ENCODE measurements around the gene NFIA. TPM values are rescaled to one million over a fixed set of nuclear protein-coding genes. Genes with fewer than 3 reads are reported as not detected.
"Not testable (repeated sequence)": the region's sequence is repeated elsewhere in the genome, so short reads cannot be mapped to it uniquely, and the experiment has no call there.

The NFIA gene
- total RNA-seq, 1 donor from 2014 or later = 0.20 TPM

DNA sequence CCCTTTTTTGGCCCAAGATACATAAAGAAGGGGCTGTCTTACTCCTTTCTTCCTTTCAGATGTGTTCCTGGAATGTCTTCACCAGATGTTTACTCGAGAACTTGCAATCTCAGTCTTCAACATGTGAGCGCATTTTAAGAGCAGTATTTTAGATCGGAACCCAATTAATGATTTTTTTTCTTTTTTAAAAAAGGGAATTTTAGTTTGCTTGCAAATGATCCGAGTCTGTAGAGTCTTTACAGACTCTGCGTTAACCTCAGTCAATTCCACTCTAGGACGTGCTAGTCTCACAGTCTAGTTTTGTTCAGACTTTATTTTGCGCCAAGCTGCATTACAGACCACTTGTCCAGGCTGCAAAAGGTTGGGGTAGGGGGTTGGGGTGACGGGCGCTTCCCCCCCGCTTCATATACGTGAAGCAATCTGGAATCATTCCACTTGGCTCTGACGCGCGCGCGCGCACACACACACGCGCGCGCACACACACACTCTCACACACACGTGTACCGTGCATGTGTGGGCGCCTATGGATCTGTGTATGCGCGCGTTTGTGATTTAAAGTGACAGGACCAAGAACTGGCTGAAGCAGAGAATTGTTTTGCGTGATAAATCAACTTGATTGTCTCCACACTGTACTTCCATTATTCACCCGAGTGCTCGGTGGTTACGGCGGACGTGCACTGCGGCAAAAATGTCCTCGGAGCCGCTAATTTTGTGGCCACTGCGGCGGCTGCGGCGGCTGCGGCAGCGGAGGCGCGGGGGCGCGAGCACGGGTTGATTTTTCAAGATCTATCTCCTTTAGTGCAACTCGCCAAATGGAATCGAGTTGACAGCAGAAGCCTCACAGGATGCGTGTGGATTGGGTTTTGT, 25.6 kb upstream of the NFIA start:
- intact Hi-C loops (cut with micrococcal nuclease) = loop anchor here (1.0 kb wide), 1 partner anchor 21 kb away; no protein-coding TSS in a partner anchor

GRCh38 chr1:61058483-61059245, 23.7 kb upstream of the NFIA start:
- intact Hi-C loops (cut with micrococcal nuclease) = no loop called here

DNA sequence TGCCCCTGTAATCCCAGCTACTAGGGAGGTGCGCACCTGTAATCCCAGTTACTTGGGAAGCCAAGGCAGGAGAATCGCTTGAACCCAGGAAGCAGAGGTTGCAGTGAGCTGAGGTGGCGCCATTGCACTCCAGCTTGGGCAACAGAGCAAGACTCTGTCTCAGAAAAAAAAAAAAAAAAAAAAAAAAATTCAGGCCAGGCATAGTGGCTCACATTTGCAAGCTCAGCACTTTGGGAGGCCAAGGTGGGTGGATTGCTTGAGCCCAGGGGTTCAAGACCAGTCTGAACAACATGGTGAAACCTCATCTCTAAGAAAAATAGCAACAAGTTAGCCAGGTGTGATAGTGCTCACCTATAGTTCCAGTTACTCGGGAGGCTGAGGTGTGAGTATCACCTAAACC, 20.8 kb upstream of the NFIA start:
- intact Hi-C loops (cut with micrococcal nuclease) = not testable (repeated sequence)

GRCh38 chr1:61064673-61065072, 17.7 kb upstream of the NFIA start:
- intact Hi-C loops (cut with micrococcal nuclease) = no loop called here

DNA sequence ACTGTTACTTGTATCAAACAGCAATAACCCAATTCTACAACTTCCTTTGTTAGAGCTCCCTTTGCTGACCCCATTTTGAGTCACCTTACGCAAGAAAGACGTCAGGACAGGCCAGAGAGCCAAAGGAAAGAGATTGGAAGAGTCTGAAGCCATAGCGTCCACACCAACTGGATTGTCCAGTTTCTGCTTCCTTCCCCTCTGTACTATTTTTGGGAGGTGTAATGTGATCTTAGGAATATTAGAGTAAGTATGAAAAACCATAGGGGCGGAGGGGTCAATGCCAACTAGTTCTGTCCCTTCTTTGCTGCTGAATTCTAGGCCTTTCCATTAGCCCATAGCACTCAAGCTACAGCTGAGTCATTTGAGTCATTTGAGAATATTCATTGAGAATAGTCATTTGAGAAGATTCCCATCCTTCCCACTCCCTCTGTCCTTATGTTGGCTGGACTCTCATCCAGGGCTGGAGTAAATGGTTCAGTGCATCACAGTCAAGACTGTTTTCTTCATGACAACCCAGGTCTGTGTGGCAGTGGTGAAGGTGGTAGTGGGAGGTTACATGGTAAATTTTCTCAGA, 14.8 kb upstream of the NFIA start:
- intact Hi-C loops (cut with micrococcal nuclease) = no loop called here

GRCh38 chr1:61070054-61070453, 12.3 kb upstream of the NFIA start:
- intact Hi-C loops (cut with micrococcal nuclease) = no loop called here

DNA sequence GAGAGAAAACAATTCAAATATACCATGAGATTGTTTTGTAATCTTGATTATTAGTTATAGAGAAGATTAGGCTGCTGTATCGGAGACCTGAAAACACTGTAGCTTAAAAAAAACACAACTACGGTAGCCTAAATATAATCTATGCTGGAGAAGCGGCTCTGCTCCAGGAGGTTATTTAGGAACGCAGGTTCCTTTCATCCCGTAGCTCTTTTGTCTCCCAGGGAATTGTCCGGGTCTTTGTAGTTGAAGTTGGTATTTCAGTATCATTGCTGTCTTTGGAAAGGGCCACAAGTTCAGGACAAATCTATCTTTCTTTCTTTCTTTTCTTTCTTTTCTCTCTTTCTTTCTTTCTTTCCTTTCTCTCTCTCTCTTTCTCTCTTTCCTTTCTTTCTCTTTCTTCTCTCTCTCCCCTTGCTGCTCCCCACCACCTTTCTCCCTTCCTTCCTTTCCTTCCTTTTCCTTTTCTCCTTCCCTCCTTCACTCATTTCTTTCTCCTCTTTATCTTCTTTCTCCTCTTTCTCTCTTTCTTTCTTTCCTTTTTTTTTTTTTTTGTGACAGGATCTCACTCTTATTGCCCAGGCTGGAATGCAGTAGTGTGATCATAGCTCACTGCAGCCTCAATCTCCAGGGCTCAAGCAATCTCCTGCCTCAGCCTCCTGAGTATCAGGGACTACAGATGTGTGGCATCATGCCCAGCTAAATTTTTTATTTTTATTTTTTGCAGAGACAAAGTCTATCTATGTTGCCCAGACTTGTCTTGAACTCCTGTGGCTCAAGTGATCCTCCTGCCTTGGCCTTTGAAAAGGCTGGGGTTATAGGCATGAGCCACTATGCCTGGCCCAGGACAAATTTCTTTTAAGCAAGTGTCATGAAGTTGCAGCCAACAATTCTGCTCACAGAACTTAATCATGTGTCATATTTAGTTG, 10.9 kb upstream of the NFIA start:
- intact Hi-C loops (cut with micrococcal nuclease) = no loop called here

DNA sequence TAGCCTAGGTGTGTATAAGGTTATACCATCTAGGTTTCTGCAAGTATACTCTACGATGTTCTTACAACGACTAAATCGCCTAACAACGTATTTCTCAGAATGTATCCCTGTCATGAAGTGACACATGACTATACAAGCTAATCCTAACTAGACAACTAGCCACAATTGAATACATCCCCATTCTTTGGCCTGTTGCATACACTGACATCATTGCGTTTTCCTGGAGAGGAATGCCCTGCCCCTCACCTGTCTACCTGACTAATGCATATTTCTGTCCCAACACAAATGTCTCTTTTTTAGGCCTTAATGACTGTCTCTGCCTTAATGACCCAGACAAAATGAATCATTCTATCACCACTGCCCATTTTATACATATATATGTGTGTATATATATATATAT, 8.5 kb upstream of the NFIA start:
- intact Hi-C loops (cut with micrococcal nuclease) = no loop called here

DNA sequence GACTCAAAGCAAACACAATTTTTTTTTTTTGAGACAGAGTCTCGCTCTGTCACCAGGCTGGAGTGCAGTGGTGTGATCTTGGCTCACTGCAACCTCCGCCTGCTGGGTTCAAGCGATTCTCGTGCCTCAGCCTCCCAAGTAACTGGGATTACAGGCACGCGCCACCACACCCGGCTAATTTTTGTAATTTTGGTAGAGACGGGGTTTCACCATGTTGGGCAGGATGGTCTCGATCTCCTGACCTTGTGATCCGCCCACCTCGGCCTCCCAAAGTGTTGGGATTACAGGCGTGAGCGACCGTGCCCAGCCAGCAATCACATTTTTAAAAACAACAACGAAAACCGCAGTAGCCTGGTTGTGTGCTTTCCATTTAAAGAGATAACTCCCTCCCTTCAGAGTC, 6.5 kb upstream of the NFIA start:
- intact Hi-C loops (cut with micrococcal nuclease) = loop anchor here (5.0 kb wide), 2 partner anchors 651 to 1706 kb away; partner anchors contain the start of genes ATG4C and TM2D1

GRCh38 chr1:61076728-61077675, 5.4 kb upstream of the NFIA start:
- intact Hi-C loops (cut with micrococcal nuclease) = loop anchor here (5.0 kb wide), 2 partner anchors 650 to 1705 kb away; partner anchors contain the start of genes ATG4C and TM2D1

DNA sequence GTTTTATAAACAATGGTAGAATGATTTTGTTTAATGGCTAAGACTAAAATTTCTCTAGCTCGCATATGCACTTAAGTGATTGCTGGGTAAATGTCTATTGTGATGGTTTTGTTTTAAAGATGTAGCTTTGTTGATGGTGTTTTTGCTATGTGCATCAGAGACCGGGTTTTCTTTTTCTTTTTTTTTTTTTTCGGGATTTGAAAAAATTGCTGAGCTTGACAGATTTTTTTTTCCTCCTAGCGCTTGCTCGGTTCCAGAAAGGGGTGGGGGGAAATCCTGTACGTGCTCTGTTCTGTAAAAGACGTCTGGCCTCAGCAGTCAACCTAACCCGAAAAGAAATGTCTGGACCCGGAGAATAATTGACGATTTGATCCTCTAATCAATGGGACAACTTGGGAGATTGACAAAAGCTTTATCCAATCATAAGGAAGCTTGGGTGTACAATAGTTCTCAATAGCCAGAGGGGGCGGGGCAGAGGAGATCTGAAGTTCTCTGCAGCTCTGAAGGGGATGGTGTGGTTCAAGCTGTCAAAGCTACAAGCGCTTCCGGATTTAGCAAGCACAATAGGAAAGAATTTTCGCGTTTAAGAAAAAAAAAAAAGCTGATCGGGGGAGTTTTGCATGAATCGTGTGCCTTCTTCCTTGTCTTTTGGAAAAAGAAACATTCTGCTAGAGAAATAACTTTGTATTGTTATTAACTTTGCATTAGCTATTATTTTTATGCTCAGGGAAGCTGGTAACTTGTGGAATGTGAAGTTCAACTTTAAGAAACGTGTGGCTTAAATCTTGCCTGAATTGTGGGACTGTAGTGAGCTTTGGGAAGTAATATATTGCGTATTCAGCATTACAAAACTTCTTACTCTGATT, 4.5 kb upstream of the NFIA start:
- intact Hi-C loops (cut with micrococcal nuclease) = loop anchor here (1.0 to 5.0 kb wide), 5 partner anchors 21 to 1704 kb away; partner anchors contain the start of genes ATG4C, TM2D1 and USP1

DNA sequence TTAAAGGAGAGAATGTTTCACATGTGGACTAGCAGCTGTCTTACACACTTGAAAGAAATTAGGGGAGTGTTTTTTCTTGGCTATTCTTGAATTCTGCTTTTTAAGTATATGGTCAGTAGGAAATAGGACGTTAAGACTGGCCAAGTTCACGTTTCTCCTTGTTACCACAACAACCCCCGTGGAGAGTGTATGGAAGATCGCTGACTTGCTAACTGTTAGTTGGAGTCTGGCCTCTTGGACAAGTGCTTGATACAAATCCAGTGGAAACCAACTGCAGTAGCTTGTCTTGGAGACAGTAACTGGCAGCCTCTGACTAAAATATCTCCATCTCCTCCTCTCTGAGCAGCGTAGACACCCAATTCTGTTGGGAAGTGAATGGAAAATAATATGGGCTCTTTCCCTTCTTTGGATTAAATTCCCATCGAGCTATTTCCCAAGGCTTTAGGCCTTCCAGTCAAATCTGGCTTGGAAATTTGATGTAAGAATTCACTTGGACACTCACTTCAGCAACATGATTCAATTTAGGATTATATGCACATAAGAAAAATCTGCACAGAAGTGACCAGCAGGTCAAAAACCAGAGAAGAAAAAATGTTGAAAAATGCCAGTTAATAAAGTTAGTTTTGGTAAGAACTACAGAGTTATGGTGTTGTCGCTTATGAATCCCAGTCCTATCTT, 3.6 kb upstream of the NFIA start:
- intact Hi-C loops (cut with micrococcal nuclease) = loop anchor here (1.0 to 5.0 kb wide), 5 partner anchors 21 to 1704 kb away; partner anchors contain the start of genes ATG4C, TM2D1 and USP1

- intact Hi-C loops (cut with micrococcal nuclease) = loop anchor here (2.0 to 5.0 kb wide), 3 partner anchors 648 to 1703 kb away; partner anchors contain the start of genes ATG4C, TM2D1 and USP1
Measured at GRCh38 chr1:61079296-61079897, 3.0 kb upstream of the NFIA start.

- intact Hi-C loops (cut with micrococcal nuclease) = loop anchor here (2.0 to 10.0 kb wide), 5 partner anchors 38 to 1702 kb away; partner anchors contain the start of genes ATG4C, HOOK1, TM2D1 and USP1
Measured at GRCh38 chr1:61079898-61080336, 2.4 kb upstream of the NFIA start.

DNA sequence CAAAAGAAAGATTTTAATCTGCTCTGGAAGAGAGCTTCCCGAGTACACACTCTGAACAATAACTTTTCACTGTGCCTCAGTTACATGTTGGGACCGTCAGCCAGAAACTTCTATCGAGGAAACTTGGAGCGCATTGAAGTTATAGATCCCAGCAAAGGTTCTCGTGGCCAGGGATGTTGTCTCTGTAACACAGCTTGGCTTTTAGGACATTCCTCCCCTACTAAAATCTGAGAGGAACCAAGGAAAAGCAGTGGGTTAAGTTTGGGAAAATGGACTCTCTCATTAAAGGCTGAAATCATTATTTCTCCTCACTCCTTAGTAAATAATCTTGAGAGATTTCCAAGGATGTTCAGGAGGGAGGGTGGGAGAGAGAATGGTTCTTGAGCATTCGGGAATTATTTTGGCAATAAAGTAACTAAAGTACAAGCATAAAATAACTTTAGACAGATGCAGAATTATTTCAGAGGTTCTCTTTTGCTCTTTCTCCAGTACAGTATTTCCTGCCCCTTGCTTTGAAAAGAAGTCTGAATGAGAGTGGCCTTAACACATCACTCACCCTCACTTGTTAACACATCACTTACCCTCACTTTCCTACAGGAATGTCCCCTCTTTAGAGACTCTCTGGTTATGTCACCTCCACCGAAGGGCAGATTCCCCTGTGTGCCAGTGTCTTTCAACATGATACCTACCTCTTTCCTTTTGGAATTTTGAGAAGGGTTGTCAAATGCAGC, 1.8 kb upstream of the NFIA start:
- intact Hi-C loops (cut with micrococcal nuclease) = loop anchor here (5.0 to 10.0 kb wide), 2 partner anchors 38 to 1266 kb away; partner anchors contain the start of gene HOOK1

DNA sequence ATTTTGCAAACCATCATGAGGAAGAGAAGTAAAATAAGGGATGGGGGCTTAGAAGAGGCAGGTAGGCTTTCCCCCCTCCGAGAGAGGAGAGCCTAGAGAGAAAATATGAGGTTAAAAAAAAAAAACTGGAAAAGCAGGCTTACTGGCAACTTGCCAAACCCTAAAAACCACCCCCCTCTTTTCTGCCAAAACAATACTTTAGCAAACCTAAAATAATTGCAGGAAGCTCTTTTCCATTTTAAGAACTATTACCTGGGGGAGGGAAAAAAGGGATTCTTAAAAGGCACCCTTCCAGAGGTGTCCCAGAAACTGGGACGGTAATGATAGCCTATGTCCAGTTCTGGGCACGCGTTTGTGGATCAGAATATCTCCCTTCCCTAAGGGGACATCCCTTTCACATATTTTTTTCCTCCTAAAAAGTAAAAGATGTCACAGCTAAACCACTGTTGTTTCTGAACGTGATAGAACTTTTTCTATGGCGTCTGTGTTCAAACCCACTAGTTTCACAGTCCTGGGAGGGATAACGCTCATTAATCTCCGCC, 1.1 kb upstream of the NFIA start:
- intact Hi-C loops (cut with micrococcal nuclease) = loop anchor here (5.0 to 10.0 kb wide), 2 partner anchors 39 to 1266 kb away; partner anchors contain the start of gene HOOK1
